Measurements from ENCODE around the gene MIXL1.

The MIXL1 gene

DNA sequence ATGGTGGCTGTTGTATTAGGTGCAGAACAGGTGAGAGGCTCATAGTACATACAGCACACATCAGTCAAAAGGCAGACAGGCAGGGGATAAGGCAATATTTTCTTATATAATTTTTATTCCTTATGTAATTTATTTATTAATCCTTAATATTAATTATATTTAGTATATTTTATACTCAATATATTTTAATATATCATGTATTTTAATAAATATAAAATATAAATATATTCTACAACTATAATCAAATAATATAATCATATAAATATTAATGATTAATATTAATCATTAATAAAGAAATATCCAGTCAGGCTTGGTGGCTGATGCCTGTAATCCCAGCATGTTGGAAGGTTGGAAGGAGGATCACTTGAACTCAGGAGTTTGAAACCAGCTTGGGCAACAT, 19.3 kb upstream of the MIXL1 start:
- no peak overlapping the region for H3K27ac ChIP-seq
- H3K4me1 ChIP-seq = no peaks in the 10 kb centered on the region
- no peak overlapping the region for H3K4me2 ChIP-seq (ENCODE audit: low read length)
- no peak for TF ChIP-seq CTCF (IDR thresholded peaks at IDR 0.05)
- no peaks in the 10 kb centered on the region for H3K36me3 ChIP-seq (ENCODE audit: control insufficient read depth, insufficient read depth, low read length)
- H3K27me3 ChIP-seq (ENCODE audit: control insufficient read depth, insufficient read depth, low read length) = no peaks in the 10 kb centered on the region
- H3K79me2 ChIP-seq = no peaks in the 10 kb centered on the region
- no peak overlapping the region for H3K4me3 ChIP-seq (ENCODE audit: low read depth, low read length)
- no peak overlapping the region for H3K9ac ChIP-seq
- H3K9me3 ChIP-seq (ENCODE audit: control insufficient read depth, low read length) = no peaks in the 10 kb centered on the region
- H2AFZ ChIP-seq = no peak overlapping the region

GRCh38 chr1:226207048-226207447, 16.4 kb upstream of the MIXL1 start:
- no peaks in the 10 kb centered on the region for H3K4me1 ChIP-seq
- no peak for TF ChIP-seq CTCF (IDR thresholded peaks at IDR 0.05)
- H3K4me3 ChIP-seq (ENCODE audit: low read depth, low read length) = no peak overlapping the region
- no peaks in the 10 kb centered on the region for H3K27me3 ChIP-seq (ENCODE audit: control insufficient read depth, insufficient read depth, low read length)
- H3K9ac ChIP-seq = no peak overlapping the region
- no peaks in the 10 kb centered on the region for H3K36me3 ChIP-seq (ENCODE audit: control insufficient read depth, insufficient read depth, low read length)
- H3K27ac ChIP-seq = no peak overlapping the region
- no peak overlapping the region for H2AFZ ChIP-seq
- no peaks in the 10 kb centered on the region for H3K79me2 ChIP-seq
- no peak overlapping the region for H3K4me2 ChIP-seq (ENCODE audit: low read length)
- no peaks in the 10 kb centered on the region for H3K9me3 ChIP-seq (ENCODE audit: control insufficient read depth, low read length)

DNA sequence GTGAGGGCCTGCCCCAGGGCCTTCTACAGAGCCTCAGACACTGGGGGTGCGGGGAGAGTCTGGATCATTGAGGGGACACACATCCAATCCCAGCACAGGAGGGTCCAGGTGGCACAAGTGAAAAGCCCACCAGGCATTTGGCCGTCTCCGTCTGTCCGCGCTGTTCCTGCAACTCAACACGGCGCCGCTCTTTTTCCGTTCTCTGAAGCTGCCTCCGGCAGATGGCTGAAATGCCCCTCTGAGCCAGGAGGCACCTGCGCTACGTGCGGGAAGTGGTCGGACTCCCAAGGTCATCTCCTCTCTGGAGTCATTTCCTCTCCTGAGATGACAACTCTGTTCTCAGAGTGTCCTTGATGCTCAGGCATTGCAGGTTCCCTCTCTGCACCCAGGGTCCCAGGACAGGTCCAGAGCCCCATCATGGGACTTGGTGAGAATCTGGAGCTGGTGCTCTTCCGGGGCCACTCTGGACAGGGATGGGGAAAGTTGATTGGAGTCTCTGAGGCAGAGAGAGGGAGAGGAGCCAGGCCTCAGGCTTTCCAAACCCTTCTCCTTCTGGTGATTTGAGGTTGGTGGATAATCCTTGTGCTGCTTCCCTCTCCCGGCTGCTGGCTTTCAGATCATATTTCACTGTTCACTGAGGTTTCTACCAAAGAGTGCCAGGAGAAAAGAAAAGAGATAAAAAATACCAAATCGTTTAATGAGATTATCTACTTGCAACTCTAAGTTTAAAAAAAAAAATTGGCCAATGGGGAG, 14.0 kb upstream of the MIXL1 start:
- Histone ChIP-seq H3K27ac (no peak overlapping the region), H3K36me3 (ENCODE audit: control insufficient read depth, insufficient read depth, low read length) (no peaks in the 10 kb centered on the region), H3K4me3 (ENCODE audit: low read depth, low read length) (no peak overlapping the region), H3K9ac (no peak overlapping the region), H2AFZ (no peak overlapping the region), H3K4me2 (ENCODE audit: low read length) (no peak overlapping the region), H3K9me3 (ENCODE audit: control insufficient read depth, low read length) (no peaks in the 10 kb centered on the region), H3K4me1 (no peaks in the 10 kb centered on the region), H3K79me2 (no peaks in the 10 kb centered on the region), H3K27me3 (ENCODE audit: control insufficient read depth, insufficient read depth, low read length) (no peaks in the 10 kb centered on the region)
- no peak for TF ChIP-seq CTCF (IDR thresholded peaks at IDR 0.05)

DNA sequence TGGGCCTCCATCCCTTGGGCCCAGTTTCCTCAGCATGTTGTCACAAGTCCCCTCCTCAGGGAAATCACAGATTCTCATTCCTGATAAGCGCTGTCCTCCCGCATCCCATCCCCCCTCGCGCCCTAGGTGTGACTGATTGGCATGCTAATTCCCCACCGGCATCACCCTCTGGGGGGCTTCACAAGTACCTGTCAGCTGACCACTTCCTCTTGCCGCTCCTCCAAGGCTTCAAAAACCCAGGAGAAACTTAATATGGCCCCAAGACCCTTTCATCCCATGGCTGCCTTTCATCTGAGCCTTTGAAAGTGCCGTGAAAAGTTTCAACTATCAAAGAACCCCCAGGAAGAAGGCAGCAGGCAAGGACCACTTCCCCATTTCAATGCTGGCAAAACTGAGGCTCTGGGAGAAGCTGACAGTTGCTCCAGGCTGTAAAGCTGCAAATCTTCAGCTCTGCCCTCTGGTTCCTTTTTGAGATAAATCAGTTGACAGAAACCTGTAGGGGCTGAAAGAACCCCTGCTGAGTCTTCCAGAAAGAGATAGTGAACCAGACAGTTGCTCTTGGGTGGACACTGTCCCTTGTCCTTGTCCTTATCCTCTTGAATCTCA, 12.8 kb upstream of the MIXL1 start:
- no peak overlapping the region for H3K27ac ChIP-seq
- no peak for TF ChIP-seq CTCF (IDR thresholded peaks at IDR 0.05)
- H3K4me3 ChIP-seq (ENCODE audit: low read depth, low read length) = no peak overlapping the region
- no peak overlapping the region for H2AFZ ChIP-seq
- no peaks in the 10 kb centered on the region for H3K36me3 ChIP-seq (ENCODE audit: control insufficient read depth, insufficient read depth, low read length)
- no peak overlapping the region for H3K4me2 ChIP-seq (ENCODE audit: low read length)
- H3K9me3 ChIP-seq (ENCODE audit: control insufficient read depth, low read length) = no peaks in the 10 kb centered on the region
- no peak overlapping the region for H3K9ac ChIP-seq
- H3K4me1 ChIP-seq = no peaks in the 10 kb centered on the region
- no peaks in the 10 kb centered on the region for H3K27me3 ChIP-seq (ENCODE audit: control insufficient read depth, insufficient read depth, low read length)
- no peaks in the 10 kb centered on the region for H3K79me2 ChIP-seq

All from parathyroid adenoma (tissue), 2 donors.